Measurements from ENCODE around the gene SNX1.
"Not testable (repeated sequence)": the region's sequence is repeated elsewhere in the genome, so short reads cannot be mapped to it uniquely, and the experiment has no call there.

The SNX1 gene

GRCh38 chr15:64112904-64113303 is 17.1 kb downstream of the SNX1 start:
- no peak for DNase-seq (ENCODE audit: low read depth in 2 of 2)

- no peak for DNase-seq (ENCODE audit: low read depth in 2 of 2)
Measured at GRCh38 chr15:64117759-64118487, 22.1 kb downstream of the SNX1 start.

- DNase-seq (ENCODE audit: low read depth in 2 of 2): not testable (repeated sequence)
Measured at GRCh38 chr15:64120322-64120721, 24.5 kb downstream of the SNX1 start.

- DNase-seq (ENCODE audit: low read depth in 2 of 2): no peak
Measured at GRCh38 chr15:64121614-64122013, 25.8 kb downstream of the SNX1 start.

- DNase-seq (ENCODE audit: low read depth in 2 of 2): no peak
Measured at GRCh38 chr15:64122444-64122843, 26.7 kb downstream of the SNX1 start.

GRCh38 chr15:64122936-64123351 is 27.2 kb downstream of the SNX1 start:
- no peak for DNase-seq (ENCODE audit: low read depth in 2 of 2)

GRCh38 chr15:64125978-64126377 is 30.2 kb downstream of the SNX1 start:
- DNase-seq (ENCODE audit: low read depth in 2 of 2): no peak

GRCh38 chr15:64127521-64128270 is 31.9 kb downstream of the SNX1 start:
- DNase-seq (ENCODE audit: low read depth in 2 of 2): no peak

- no peak for DNase-seq (ENCODE audit: low read depth in 2 of 2)
Measured at GRCh38 chr15:64130159-64130558, 34.4 kb downstream of the SNX1 start.

GRCh38 chr15:64131547-64131946 is 35.8 kb downstream of the SNX1 start:
- DNase-seq (ENCODE audit: low read depth in 2 of 2): no peak

GRCh38 chr15:64132217-64132616 is 36.4 kb downstream of the SNX1 start:
- no peak for DNase-seq (ENCODE audit: low read depth in 2 of 2)

- DNase-seq (ENCODE audit: low read depth in 2 of 2): no peak
Measured at GRCh38 chr15:64133623-64134344, 38.0 kb downstream of the SNX1 start.

GRCh38 chr15:64134345-64134829 is 38.6 kb downstream of the SNX1 start:
- no peak for DNase-seq (ENCODE audit: low read depth in 2 of 2)

GRCh38 chr15:64136347-64136746 is 40.6 kb downstream of the SNX1 start:
- no peak for DNase-seq (ENCODE audit: low read depth in 2 of 2)

GRCh38 chr15:64137226-64137833 is 41.5 kb downstream of the SNX1 start:
- DNase-seq (ENCODE audit: low read depth in 2 of 2): no peak

GRCh38 chr15:64138331-64138941 is 42.7 kb downstream of the SNX1 start:
- DNase-seq (ENCODE audit: low read depth in 2 of 2): no peak

GRCh38 chr15:64141798-64142512 is 46.2 kb downstream of the SNX1 start:
- no peak for DNase-seq (ENCODE audit: low read depth in 2 of 2)

- DNase-seq (ENCODE audit: low read depth in 2 of 2): no peak
Measured at GRCh38 chr15:64143276-64143675, 47.5 kb downstream of the SNX1 start.

GRCh38 chr15:64144192-64144564 is 48.4 kb downstream of the SNX1 start:
- DNase-seq (ENCODE audit: low read depth in 2 of 2): no peak

- DNase-seq (ENCODE audit: low read depth in 2 of 2): no peak
Measured at GRCh38 chr15:64144565-64145281, 48.9 kb downstream of the SNX1 start.
